Astrocyte of the cerebellum (primary cell): Measurements from ENCODE around the gene YKT6.
"Not testable (repeated sequence)": the region's sequence is repeated elsewhere in the genome, so short reads cannot be mapped to it uniquely, and the experiment has no call there.

Experiments used
- DNase-seq: peaks from one replicate; pipeline ENCODE4 v3.0.0-alpha.2; 2011; ENCODE audit warnings: low read depth
- H3K4me3 ChIP-seq: 2 replicates; pipeline ENCODE4 v1.5.1; 2011; ENCODE audit warnings: mild to moderate bottlenecking, low read depth, low read length, moderate library complexity
- in situ Hi-C: cut with HindIII; loops from 2 replicates; pipeline ENCODE4 v1.10.0; 2017; ENCODE audit warnings: low sequenced_read_pairs
- TF ChIP-seq, protein P1 (sequence below): IDR thresholded peaks from 2 replicates; pipeline ENCODE4 v1.5.1; 2012; ENCODE audit warnings: low read length, low read depth, moderate library complexity, mild to moderate bottlenecking; ENCODE audit errors: missing control alignments

YKT6 gene

DNA sequence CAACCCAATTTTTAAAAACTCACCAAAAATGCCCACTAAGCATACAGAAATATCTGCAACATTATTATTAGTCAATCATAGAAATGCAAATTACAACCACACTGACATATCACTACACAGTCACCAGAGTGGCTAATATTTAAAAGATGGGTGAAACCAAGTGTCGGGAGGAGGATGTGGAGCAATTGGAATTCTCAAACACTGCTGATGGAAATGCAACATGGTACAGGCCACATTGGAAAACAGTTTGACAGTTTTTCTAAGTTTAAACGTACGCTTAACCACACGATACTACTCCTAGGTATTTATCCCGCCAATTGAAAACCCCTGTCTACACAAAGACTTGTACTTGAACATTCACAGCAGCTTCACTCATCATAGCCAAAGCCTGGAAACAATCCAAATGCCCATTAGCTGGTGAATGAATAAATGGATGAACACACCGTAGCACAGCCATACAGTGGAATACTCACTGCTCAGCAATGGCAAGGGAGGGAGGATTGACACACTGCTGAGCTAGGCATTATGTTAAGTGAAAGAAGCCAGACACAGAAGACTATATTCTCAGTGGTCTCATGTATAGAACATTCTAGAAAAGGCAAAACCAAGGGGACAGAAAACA is 27.9 kb upstream of the YKT6 start:
- TF ChIP-seq, protein P1, sequence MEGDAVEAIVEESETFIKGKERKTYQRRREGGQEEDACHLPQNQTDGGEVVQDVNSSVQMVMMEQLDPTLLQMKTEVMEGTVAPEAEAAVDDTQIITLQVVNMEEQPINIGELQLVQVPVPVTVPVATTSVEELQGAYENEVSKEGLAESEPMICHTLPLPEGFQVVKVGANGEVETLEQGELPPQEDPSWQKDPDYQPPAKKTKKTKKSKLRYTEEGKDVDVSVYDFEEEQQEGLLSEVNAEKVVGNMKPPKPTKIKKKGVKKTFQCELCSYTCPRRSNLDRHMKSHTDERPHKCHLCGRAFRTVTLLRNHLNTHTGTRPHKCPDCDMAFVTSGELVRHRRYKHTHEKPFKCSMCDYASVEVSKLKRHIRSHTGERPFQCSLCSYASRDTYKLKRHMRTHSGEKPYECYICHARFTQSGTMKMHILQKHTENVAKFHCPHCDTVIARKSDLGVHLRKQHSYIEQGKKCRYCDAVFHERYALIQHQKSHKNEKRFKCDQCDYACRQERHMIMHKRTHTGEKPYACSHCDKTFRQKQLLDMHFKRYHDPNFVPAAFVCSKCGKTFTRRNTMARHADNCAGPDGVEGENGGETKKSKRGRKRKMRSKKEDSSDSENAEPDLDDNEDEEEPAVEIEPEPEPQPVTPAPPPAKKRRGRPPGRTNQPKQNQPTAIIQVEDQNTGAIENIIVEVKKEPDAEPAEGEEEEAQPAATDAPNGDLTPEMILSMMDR: no peak
- in situ Hi-C loops: no loop called here
- DNase-seq: no peak
- H3K4me3 ChIP-seq: no peak overlapping the region

DNA sequence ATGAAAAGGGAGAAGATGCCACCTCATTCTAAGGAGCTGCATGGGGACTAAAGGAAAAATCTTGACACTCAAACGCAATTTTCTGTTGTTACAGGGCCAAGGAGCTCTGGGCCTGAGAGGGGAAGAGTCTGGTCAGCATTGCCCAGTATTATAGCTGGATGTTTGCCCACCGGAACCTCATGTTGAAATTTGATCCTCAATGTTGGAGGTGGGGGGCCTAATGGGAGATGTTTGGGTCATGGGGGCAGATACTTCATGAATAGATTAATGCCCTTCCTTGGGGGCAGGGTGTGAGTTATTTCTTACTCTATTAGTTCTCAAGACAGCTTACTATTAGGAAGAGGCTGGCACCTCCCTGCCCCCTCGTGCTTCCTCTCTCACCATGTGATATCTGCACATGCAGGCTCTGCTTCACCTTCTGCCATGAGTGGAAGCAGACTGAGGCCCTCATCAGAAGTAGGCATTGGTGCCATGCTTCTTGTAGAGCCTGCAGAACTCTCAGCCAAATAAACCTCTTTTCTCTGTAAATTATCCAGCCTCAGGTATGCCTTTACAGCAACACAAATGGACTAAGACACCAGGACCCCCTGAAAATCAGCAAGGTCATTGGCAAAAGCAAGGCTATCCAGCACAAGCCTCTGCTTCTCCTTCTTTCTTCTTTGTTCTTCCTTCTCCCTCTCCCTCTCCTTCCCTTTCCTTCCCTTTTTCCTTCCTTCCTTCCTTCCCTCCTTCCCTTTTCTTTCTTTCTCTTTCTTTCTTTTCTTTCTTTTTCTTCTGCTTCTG is 26.7 kb upstream of the YKT6 start:
- DNase-seq: no peak
- in situ Hi-C loops: no loop called here
- TF ChIP-seq, protein P1: no peak
- H3K4me3 ChIP-seq: no peak overlapping the region

DNA sequence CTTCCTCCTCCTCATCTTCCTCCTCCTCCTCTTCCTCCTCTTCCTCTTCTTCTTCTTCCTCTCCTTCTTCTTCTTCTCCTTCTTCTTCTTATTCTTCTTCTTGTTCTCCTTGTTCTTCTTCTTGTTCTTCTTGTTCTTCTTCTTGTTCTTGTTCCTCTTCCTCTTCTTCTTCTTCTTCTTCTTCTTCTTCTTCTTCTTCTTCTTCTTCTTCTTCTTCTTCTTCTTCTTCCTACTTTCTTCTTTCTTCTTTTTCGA is 26.2 kb upstream of the YKT6 start:
- in situ Hi-C loops: not testable (repeated sequence)

DNA sequence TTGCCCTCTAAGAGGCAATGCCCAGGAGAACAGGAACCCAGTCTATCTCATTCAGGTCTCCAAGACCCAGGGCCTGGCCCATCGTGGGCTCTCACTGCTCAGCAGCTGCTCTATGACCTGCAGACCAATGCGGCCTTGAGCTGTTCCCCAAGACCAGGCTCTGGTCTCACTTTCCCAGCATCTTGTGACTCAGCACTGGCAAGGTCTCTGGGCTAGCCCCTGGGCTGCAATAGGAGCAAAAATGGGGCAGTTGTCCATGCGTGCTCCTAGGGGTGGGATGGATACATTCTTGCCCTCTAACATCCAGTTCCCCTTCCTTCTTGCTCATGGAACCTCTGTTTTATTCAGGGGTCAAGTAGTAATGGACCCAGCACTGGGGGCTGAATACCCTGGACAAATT is 25.0 kb upstream of the YKT6 start:
- in situ Hi-C loops: no loop called here
- DNase-seq: no peak
- TF ChIP-seq, protein P1: no peak
- H3K4me3 ChIP-seq: no peak overlapping the region

More for the DNA sequence above, 26.2 kb upstream of the YKT6 start:
- not testable (repeated sequence) for DNase-seq, H3K4me3 ChIP-seq

DNA sequence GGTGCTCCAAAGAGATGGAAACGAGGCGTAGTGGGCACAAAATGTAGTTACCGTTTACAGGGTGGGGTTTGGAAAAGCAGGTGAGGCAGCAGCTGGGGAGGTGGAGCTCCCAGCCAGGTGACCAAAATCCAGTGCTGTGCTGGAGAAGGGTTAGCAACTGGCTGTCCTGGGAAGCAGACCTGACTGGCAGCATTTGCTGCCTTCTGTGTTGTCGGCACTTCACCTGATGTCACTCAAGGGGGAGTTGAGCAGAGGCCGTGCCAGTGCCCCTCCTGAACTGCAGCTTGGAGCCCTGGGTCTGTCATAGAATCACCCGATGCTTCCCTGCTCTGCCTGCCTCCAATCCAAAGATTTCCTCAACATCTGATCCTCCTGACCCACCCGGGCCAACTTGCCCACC is 24.3 kb upstream of the YKT6 start:
- in situ Hi-C loops: no loop called here
- no peak overlapping the region for H3K4me3 ChIP-seq
- DNase-seq: no peak
- TF ChIP-seq, protein P1: no peak

DNA sequence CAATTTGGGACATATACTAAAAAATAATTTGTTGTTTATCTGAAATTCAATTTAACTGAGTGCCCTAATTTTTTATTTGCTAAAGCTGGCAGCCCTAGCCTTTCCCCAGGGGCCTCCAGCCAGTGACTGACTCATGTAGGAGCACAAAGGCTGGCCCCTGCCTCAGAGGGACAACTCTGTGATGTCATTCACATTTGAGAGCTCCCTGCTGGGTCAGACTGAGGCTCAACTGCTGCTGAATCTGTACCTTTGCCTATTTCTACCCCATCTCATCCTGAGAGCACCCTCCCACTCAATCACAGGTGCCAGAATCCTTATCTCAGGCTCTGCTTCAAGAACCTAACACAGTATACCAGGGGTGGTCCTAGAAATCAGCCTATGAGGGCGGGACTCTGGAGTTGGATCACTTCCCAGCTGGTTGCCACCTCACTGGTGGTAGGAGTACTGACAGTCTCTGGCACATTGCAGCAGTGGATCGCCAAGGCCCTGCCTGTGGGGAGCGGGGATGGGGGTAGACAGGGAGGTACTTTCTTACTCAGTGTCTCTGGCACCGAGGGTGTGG is 23.1 kb upstream of the YKT6 start:
- TF ChIP-seq, protein P1: no peak
- in situ Hi-C loops: no loop called here
- DNase-seq: peak; percentile 33
- H3K4me3 ChIP-seq: no peak overlapping the region

DNA sequence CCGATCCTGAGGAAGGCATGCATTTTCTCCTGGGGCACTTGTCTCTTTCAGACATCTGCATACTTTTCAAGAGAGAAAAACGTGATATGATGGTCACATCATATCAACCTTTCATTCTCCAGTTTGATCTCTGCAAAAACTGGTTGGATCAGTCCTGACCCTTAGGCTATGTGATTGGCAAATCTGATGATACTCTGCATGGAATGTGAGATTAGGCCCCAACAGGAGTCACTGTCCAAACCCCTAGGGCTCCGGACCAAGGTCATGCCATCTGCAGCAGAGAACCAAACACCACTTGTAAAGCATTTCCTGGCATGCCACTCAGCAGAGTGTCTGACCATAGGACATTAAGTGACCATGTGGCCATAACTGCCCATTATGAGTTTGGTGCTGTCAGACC is 20.1 kb upstream of the YKT6 start:
- no peak for DNase-seq
- TF ChIP-seq, protein P1: no peak
- no peak overlapping the region for H3K4me3 ChIP-seq
- in situ Hi-C loops: no loop called here
